Measurements from ENCODE around the gene AMBRA1. TPM values are rescaled to one million over a fixed set of nuclear protein-coding genes. Genes with fewer than 3 reads are reported as not detected.

AMBRA1 gene
- total and polyA plus RNA-seq, 2 donors from 2014 or later = 8.0 to 32.6 TPM

DNA sequence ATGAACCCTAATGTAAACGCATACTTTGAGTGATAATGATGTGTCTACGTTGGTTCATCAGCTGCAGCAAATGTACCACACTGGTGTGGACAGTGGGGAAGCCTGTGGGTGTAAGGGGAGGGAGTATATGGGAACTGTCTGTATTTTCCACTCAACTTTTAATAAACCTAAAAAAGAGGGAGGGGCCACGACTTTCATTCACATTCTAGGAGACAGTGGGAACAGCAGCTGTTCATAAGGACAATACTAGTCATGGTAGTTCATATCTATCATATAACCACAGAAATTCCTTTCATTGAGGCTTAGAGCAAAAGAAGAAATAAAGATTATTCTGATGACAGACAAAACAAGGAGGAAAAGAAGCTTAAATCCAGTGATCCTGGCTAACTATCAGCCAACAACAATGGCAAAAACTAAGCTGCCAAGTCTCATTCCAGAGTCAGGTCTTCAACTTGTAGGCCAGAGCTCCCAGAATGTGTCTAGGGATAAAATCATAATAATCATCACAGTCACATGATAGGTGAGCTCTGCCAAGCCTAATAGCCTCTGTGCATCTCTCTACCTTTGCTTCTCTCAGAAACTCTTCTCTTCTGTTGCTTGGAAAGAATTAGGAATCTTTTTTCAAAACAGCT, 142.9 kb downstream of the AMBRA1 start:
- Histone ChIP-seq H3K4me3 (ENCODE audit: low read length in 3 of 3) (no peak overlapping the region), H3K9me3 (ENCODE audit: control insufficient read depth in 2 of 3, insufficient read depth in 1 of 3, low read length in 3 of 3) (no peaks in the 10 kb centered on the region), H3K27me3 (ENCODE audit: control insufficient read depth, insufficient read depth, low read length) (no peaks in the 10 kb centered on the region), H3K4me1 (ENCODE audit: control insufficient read depth in 2 of 3, insufficient read depth in 2 of 3, low read depth in 1 of 3, low read length in 3 of 3) (no peaks in the 10 kb centered on the region), H3K9ac (ENCODE audit: low read length in 3 of 3) (no peak overlapping the region), H3K36me3 (ENCODE audit: control insufficient read depth in 2 of 3, insufficient read depth in 3 of 3, low read length in 3 of 3) (no peaks in the 10 kb centered on the region), H3K27ac (ENCODE audit: low read depth in 2 of 2, low read length in 2 of 2) (no peak overlapping the region)
- TF ChIP-seq, protein P1, sequence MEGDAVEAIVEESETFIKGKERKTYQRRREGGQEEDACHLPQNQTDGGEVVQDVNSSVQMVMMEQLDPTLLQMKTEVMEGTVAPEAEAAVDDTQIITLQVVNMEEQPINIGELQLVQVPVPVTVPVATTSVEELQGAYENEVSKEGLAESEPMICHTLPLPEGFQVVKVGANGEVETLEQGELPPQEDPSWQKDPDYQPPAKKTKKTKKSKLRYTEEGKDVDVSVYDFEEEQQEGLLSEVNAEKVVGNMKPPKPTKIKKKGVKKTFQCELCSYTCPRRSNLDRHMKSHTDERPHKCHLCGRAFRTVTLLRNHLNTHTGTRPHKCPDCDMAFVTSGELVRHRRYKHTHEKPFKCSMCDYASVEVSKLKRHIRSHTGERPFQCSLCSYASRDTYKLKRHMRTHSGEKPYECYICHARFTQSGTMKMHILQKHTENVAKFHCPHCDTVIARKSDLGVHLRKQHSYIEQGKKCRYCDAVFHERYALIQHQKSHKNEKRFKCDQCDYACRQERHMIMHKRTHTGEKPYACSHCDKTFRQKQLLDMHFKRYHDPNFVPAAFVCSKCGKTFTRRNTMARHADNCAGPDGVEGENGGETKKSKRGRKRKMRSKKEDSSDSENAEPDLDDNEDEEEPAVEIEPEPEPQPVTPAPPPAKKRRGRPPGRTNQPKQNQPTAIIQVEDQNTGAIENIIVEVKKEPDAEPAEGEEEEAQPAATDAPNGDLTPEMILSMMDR (IDR thresholded peaks at IDR 0.05; ENCODE audit: borderline replicate concordance, extremely low read depth, insufficient read depth) = no peak
- intact Hi-C loops (cut with DNase I) = no loop called here
- FAIRE-seq (no peak), DNase-seq (no peak)

GRCh38 chr11:46447544-46447943, 146.3 kb downstream of the AMBRA1 start:
- intact Hi-C loops (cut with DNase I) = no loop called here
- Histone ChIP-seq H3K27me3 (ENCODE audit: control insufficient read depth, insufficient read depth, low read length) (no peaks in the 10 kb centered on the region), H3K4me1 (ENCODE audit: control insufficient read depth in 2 of 3, insufficient read depth in 2 of 3, low read depth in 1 of 3, low read length in 3 of 3) (no peaks in the 10 kb centered on the region), H3K36me3 (ENCODE audit: control insufficient read depth in 2 of 3, insufficient read depth in 3 of 3, low read length in 3 of 3) (no peaks in the 10 kb centered on the region), H3K9me3 (ENCODE audit: control insufficient read depth in 2 of 3, insufficient read depth in 1 of 3, low read length in 3 of 3) (no peaks in the 10 kb centered on the region), H3K9ac (ENCODE audit: low read length in 3 of 3) (no peak overlapping the region), H3K4me3 (ENCODE audit: low read length in 3 of 3) (no peak overlapping the region), H3K27ac (ENCODE audit: low read depth in 2 of 2, low read length in 2 of 2) (no peak overlapping the region)
- FAIRE-seq (no peak), DNase-seq (no peak)
- TF ChIP-seq, protein P1 (IDR thresholded peaks at IDR 0.05; ENCODE audit: borderline replicate concordance, extremely low read depth, insufficient read depth) = no peak

DNA sequence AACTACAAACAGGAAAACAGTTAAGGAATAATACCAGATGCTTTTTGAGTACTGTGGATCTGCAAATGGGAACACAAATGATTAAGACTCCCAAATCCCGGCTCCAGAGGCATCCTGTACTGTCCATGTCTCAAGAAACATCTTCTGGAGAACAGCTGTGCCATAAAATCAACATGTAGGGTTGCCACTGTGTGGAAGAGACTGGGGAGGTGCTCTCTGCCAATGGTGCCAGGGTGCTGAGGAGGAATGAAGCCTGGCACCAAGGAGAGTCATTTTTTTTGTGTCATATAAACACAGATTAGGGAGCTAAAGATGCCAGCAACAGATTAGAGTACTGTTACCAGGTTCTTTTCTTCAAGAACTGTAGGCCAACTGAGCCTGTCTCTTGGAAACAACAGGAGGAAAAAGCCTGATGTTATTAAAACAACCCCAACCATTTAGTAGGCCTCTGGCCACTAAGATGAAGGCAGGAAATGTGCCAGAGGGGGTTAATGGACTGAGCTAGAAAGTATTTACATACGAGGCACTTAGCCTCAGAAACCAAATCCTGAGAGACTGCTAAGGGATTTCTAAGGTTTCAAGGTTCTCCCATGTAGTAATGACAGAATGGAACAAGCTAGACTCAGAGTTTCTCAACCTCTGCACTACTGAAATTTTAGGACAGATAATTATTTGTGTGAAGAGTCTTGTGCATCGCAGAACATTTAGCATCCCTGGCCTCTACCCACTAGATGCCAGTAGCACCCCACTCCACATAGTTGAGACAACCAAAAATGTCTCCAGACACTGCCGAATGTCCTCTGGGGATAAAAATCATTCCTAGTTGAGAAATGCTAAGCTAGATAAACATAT, 147.7 kb downstream of the AMBRA1 start:
- FAIRE-seq = no peak
- H3K27me3 ChIP-seq (ENCODE audit: control insufficient read depth, insufficient read depth, low read length) = no peaks in the 10 kb centered on the region
- peak in 3 of 5 donors; percentile 17 to 65 (median 54) for DNase-seq
- TF ChIP-seq, protein P1 (IDR thresholded peaks at IDR 0.05; ENCODE audit: borderline replicate concordance, extremely low read depth, insufficient read depth) = peak; percentile 6
- no peaks in the 10 kb centered on the region for H3K4me1 ChIP-seq (ENCODE audit: control insufficient read depth in 2 of 3, insufficient read depth in 2 of 3, low read depth in 1 of 3, low read length in 3 of 3)
- H3K4me3 ChIP-seq (ENCODE audit: low read length in 3 of 3) = no peak overlapping the region
- H3K36me3 ChIP-seq (ENCODE audit: control insufficient read depth in 2 of 3, insufficient read depth in 3 of 3, low read length in 3 of 3) = no peaks in the 10 kb centered on the region
- H3K9ac ChIP-seq (ENCODE audit: low read length in 3 of 3) = no peak overlapping the region
- H3K27ac ChIP-seq (ENCODE audit: low read depth in 2 of 2, low read length in 2 of 2) = no peak overlapping the region
- intact Hi-C loops (cut with DNase I) = no loop called here
- H3K9me3 ChIP-seq (ENCODE audit: control insufficient read depth in 2 of 3, insufficient read depth in 1 of 3, low read length in 3 of 3) = no peaks in the 10 kb centered on the region
